GM19452 (cell line): Measurements from ENCODE around the gene RNU1-4.
"Not testable (repeated sequence)": the region's sequence is repeated elsewhere in the genome, so short reads cannot be mapped to it uniquely, and the experiment has no call there.

Experiments used
- ATAC-seq: cut with Tn5 transposase; IDR thresholded peaks from one replicate; pipeline ENCODE4 v1.9.1; 2021; ENCODE audit not compliant: unreplicated experiment

Gene RNU1-4

DNA sequence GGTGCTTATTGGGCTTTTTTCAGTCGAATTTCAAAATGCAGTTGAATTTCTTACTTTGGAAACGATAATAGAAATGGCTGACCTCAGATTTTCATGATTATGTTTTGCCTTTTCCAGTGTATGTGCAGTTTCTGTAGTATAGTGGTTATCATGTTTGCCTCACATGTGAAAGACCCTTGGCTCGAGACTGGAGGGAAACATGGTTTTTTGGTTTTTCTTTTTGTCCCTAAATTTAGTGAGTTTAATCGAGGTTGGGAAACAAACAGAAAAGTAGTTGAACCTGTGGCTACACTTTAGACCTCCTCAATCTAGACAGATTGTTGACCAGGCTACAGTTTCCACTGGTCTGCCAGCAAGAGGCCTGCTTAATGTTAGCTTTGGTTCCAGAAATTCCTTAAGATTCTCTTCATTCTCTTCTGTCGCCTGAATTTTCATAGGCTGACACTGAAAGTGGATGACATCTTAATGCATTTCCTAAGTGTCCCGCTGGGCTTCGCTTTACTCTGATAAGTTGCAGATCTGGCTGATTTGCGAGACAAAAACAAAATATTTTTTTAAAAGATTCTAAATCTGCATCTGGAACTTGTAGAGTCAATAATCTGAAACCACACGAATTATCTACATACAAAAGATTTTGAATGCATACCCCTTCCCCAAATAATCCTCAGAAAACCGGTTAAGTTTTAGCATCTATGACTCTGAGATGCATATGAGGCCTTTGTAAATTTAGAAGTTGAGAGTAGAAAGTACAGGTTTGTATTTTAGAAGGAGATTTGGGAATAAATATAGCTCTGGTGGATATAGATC, 14.7 kb upstream of the RNU1-4 start:
- ATAC-seq: not testable (repeated sequence)

DNA sequence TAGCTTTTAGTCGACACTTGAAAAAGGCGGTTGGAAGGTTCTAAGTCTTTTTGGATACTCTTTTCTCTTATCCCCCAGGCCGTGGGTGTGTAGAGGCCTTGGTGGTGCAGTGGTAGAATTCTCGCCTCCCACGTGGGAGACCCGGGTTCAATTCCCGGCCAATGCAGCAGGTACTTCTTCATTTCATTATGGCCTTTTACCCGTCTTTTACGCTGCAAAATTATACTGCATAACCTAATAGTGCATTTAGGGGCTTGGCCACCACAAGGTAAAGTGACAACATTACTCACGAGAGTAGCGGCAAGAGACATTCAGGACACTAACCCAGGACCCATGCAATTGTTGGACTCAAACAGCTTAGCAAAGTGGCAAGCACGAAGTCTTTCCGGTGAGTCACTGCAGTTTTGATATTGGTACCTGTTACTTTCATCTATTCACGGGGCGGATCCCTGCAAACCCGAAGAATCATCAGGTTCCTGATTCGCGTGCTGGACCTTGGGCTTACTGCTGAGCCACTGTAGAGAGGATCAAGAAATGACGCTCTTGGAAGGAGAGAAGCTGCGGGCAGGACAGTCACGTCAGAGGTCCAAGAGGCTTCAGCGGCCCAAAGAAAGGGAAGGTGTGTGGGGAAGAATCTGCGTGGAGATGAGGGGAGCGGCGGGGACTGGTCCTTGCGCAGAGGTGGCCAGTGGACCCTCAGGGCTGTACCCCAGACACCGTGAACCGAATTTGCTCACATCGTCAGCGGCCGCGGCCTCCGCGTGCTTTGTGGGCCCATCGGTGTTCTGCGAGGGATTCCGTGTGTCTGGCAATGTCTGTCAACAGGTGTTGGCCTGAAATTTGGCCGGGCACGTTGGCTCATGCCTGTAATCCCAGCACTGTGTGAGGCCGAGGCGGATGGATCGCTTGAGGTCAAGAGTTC, 12.9 kb upstream of the RNU1-4 start:
- ATAC-seq: no peak

DNA sequence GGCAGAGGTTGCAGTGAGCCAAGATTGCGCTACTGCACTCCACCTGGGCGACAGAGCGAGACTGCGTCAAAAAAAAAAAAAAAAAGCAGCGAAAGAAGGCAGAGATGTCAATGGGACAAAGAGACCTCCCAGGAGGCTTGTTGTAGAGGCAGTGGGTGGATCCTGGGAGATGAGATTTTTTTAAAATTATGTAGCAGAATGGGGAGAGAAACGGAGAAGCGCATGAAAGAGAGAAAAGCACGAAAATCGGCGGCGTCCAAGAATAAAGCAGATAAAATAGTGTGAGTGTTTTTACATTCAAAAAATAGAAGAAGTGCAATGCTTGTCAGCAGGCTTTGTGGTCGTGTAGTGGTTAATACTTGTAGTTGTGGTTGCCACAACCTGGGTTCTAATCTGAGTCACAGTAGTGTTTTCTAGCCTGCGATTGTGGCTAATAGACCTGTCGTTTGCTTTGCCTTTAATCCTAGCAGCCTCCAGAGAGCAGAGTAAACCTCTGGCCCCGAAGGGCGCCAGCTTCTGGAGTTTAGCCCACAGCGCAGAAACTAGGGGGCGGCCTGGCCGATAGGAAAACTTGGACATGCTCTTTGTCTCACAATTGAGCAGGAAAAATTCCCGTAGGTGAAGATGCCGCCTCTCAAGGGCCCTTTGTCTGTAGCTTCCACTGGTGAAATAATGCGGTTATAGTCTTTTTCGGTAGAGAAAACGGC, 11.9 kb upstream of the RNU1-4 start:
- not testable (repeated sequence) for ATAC-seq

DNA sequence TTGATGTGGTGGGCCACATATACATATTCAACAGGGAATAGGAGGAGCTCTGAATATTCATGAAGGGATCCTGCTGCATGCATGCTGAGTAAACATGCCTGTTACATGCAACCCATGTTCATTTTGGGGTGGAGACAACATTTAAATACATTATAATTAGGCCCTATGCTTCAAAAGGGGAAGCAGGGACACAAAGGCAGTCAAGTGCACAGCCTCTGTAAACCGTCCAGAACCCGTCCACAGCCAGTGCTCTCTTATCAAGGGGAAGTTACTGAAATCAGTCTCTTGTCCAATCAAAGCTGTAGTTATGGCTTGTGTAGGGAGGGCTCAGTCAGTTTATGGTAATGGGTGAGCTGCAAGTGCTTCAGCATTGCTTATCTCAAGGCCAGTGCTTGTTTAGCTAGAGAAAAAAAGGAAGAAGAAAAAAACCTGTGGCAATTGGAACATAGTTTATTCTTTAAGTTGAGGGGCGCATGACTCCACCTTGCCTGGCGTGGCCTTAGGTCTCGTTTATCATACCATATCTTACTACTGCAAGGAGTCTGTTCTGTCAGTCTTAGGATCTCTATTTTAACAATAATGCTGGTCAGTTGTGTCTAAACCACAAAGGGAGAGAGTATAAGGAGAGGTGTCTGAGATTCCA, 7.9 kb upstream of the RNU1-4 start:
- not testable (repeated sequence) for ATAC-seq

DNA sequence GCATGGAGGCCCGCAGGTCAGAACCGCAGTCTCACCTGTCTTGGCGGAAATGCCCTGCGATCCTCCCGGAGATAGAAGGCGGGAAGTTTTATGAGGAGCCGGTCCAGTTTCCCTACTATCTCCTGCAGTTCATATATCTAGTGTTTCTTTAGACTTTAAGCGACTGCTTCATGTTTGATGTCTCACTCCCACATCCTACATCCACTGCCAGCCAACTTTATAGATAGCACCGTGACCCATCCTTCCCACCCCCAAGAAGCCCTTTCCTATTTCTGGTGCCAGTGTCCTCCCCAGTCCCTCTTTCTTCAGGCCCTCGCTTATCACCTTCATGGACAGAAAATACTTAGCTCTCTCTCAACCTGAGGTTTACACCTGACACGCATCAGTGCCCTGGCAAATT, 914 bp downstream of the RNU1-4 start:
- ATAC-seq: not testable (repeated sequence)

DNA sequence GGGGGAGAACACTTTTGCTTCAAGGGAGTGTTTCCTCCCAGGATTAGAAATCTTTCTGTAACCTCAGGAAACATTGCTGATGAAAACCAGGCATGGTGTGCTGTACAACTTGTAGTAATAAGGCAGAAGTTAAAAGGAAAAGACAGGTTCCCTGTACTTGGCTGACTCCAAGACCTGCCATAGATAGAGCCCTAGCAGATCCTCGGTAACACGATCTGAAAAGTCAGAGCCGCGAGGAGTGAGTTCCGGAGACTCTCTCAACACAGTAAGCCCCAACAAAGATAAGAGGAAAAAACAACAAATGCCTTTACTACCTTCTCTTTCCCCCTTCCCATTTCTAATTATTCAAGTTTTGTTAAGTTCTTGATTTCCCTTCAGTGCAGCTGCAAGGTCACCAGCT, 7.3 kb downstream of the RNU1-4 start:
- ATAC-seq: not testable (repeated sequence)

DNA sequence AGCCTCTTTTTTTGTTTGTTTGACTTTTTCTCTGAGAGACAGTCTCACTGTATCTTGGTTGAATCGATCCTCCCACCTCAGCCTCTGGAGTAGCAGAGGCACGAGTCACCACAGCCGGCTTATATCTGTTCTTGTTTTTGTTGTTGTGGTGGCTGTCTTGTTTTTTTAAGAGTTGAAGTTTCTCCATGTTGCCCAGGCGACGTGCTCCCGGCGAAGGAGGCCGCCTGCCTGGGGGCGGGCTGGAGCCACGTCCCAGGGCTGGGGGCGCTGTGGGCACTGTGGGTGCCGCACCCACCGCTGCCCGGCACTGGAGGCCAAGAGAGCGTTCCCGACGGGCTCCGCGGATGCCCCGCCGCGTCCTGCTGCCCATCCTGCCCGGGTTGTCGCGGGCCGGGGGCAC, 8.4 kb downstream of the RNU1-4 start:
- not testable (repeated sequence) for ATAC-seq

DNA sequence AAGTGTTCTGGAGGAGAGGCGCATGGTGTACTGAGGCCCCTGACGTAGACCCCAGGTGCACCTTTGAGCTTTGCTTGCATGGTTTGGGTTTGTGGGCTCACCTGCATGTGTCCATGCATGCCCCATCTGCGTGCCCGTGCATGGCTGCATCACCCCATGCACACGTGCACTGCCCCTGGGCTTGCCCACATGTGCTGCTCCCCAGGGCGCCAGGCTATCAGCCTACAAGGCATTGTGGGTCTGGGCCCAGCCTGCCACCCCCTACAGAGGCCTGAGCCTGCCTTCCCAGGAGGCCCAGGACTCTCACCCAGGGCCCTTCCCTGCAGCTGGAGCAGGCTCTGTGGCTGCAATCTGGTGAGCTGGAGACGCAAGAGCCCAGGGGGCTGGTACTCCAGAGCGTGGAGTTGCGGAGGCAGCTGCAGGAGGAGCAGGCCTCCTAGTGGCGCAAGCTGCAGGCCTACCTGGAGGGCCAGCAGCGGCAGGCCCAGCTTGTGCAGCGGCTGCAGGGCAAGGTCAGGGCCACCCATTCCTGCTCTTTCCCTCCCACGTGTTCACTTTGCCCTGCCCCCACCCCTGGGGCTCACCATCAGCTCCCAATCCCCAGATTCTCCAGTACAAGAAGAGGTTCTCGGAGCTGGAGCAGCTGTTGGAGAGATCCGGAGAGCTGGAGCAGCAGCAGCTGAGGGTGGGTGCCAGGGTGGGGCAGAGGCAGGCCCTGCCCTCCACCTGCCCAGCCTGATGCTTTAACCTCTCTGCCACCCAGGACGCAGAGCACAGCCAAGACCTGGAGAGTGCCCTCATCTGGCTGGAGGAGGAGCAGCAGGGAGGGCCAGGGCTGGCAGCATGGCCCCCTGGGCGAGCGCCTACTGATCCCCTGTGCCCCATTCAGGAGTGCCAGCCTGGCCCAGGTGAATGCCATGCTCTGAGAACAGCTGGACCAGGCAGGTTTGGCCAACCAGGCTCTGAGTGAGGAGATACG, 9.9 kb downstream of the RNU1-4 start:
- not testable (repeated sequence) for ATAC-seq

DNA sequence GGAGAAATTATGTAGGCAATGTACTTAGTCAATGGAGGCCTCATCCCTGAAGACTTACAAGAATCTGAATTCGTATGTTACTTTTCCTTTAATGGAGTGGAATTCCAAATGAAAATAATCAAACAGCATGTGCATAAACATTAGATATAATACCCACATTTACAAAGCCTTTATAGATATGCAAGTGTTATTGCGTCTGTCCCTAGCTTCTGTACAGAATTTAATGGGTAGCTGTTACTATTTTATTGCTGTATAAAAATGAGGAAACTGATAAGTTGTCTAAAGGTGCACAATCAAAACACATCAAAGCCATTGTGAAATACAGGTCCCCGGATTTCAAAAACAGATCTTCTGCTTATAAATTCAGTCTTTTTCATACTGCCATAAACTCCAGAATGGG, 12.5 kb downstream of the RNU1-4 start:
- ATAC-seq: not testable (repeated sequence)

DNA sequence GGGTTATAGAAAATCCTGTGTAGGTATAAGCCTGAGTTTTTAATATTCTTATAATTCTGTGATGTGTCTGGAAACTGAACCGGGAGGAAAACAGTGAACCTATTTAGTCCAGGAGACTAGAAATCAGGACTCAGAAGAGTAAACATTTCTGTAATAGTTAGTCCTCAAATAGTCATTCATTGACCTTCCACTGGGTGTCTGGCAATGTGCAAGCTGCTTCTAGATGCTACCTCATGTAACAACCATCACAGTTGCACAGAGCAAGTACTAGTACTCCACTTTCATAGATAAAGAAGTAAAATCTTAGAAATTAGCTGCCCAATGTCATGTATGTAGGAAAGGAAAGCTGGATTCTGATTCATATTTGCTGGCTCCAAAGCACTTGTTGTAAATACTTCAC, 15.1 kb downstream of the RNU1-4 start:
- ATAC-seq: not testable (repeated sequence)

DNA sequence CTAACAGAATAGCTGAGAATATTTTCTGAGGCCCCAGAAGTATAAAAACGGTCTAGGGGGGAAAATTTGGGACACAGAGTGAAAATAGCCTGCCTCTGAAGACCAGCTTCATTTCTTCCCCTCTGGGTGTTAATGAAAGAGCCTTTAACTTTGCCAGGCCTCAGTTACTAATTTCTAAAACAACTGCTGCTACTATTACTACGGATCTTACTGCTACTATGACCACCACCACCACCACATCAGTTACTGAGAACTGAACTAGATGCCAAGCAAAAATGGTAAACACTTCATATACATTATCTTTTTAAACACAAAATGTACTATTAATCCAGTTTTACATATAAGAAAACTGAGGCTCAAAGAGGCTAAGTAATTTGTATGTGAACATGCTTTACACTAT, 15.6 kb downstream of the RNU1-4 start:
- not testable (repeated sequence) for ATAC-seq

DNA sequence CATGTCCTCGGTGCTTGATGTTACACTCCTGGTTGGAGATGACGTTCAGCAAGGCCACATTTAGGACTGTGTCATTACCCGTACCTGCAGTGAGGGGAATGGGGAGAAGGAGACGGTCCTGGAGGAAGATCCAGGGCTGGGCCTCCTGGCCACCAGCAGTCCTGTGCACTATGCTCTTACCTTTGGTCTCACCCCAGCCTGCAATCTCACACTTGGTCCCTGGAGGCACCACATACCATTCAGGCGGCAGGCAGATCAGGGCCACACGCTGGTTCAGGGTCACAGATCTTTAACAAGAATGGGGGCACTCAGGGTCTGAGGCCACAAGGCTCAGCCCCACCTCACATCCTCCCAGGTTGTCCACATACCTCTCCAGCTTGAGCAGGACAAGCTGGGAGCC, 17.3 kb downstream of the RNU1-4 start:
- ATAC-seq: not testable (repeated sequence)

DNA sequence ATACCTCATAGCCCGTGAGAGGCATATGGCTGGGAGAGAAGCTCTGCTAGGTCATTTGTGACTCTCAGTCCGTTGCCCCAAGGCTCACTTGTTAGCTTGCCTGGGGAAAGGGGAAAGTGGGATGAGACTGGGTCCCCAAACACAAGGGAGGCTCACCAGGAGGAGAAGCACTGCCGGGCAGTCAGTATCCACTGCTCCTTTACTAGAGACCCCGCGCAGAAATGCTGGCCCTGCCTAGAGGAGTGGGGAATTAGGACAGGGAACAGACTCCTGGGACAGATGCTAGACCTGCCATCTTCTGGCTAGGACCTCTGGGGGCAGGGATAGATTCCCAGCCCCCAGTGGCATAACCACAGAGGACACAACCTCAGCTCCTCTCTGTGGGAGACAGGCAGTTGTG, 17.7 kb downstream of the RNU1-4 start:
- not testable (repeated sequence) for ATAC-seq

DNA sequence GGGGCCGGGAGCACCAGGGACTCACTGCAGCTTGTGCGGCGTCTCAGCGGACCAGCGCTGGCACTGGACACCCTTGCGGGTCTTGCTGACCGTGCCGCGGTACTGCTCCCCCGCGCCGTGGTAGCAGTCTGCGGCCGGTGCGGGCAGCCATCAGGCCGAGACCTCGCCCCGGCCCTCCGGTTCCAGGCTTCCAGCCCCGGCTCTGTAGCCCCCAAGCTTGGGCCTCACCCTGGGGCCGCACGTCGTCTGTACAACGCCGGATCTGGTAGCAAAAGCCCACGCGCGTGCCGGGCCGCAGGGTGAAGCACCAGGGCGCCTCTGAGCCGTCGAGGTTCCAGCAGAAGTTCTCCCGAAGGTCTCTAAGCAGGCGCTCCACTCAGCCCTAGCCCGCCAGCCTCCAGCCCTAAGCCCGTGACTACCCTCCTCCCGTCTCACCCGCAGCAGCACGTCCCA, 18.8 kb downstream of the RNU1-4 start:
- not testable (repeated sequence) for ATAC-seq

DNA sequence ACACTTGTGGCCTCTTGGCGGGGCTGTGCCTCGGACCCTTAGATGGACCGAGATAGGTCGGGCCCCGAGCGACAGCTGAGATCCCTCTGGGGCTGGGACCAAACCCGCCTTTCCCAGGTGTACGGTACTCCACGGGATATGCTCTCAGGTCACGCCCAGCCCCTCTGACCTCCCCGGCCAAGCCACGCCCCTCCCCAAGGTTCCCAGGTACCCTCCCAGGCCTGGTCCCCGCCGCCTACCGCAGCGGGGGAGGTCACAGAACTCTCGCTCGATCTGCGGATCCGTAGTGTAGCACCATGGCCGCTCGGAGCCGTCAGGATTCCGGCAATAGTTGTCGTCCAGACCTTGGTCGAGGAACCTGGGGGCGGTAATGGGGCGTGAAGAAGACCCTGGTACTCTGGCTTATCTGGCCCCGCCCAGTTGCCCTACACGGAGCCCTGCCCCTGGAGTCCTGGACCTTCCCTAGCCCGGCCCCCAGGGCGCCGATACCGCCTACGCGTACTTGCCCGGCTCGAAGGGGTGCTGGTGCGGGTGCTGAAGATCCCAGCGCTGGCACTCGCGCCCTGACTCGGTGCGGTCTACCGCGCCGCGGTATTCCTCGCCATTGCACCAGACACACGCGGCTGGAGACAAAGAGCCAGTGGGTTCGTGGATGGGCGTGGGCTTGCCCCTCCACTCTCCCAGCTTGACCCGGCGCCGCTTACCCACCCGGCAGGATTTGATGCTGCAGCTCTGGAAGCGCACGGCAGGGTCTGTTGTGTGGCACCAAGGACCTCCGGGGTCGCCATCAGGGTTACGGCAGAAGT, 19.5 kb downstream of the RNU1-4 start:
- not testable (repeated sequence) for ATAC-seq

DNA sequence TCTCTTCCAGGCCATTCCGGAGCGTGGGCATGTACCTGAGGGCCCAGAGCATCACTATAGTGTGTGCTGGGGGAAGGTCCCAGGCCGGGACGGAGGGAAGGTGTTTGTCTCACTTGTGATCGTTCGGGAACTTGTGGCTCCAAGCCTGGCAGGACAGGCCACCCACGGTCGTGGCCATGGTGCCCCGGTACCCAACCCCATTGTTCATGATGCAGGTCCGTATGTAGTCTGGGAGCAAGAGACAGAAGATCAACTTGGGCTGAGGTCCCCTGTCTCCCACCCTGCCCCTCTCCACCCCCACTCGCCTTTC, 20.1 kb downstream of the RNU1-4 start:
- not testable (repeated sequence) for ATAC-seq

DNA sequence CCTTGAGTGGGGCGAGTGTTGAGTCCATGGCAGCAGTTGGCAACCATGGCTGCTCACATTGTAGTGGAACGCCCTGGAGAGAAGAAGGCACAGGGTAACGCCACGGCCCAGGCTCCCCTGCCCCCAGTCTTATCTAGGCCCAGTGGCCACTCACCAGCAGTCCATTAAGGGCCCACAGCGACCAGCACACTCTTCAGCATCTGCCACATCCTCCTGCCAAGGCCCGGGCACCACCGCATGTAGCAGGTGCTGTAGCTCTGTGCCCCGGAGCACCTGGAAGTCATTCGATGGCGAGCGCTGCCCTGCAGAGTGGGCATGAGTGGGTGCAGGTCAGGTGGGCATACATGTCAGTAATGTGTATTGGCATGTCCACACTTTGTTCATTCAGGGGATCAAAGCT, 20.5 kb downstream of the RNU1-4 start:
- ATAC-seq: not testable (repeated sequence)

DNA sequence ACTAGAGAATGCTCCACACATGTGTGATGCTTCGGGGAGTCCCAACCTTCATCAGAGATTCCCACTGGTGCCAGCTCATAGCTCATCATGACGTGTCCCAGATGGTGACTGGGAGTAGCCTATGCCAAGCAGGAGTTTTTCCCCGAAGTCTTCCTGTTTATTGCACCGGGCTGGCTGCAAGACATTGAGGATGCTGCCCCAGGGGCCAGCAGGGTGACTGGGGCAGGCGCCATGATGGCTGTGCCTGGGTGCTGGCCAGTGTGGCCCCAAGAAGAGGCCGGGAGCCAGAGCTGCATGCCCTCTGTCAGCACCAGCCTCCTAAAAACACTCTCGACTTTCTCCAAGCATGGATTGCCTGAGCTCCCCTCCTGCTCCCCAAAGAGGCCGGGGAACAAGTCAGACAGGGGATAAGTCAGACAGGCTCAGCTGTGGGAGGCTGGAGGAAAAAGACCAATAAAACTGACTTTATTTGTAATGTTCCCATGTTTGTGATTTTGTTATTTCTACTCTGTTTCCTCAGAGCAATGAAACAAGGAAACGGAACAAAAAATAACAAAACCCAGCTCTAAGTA, 24.0 kb downstream of the RNU1-4 start:
- ATAC-seq: not testable (repeated sequence)
